Measurements from ENCODE around the gene KLHL21. TPM values are rescaled to one million over a fixed set of nuclear protein-coding genes. Genes with fewer than 3 reads are reported as not detected.

KLHL21 gene
- total RNA-seq, 1 donor from 2014 or later, result 32.3 TPM

- DNase-seq (ENCODE audit: low spot score), result no peak
Measured at GRCh38 chr1:6554907-6555778, 47.5 kb downstream of the KLHL21 start, which contains the start of gene TAS1R1. Gene TAS1R1, plus strand, starts transcription at chr1:6555307. Its CDS starts 67 bp downstream, at chr1:6555374.

GRCh38 chr1:6554031-6554906 is 48.4 kb downstream of the KLHL21 start, which contains the start of gene NOL9:
Gene NOL9, minus strand, starts transcription at chr1:6554513. Its CDS starts 11 bp downstream, at chr1:6554502.
- DNase-seq (ENCODE audit: low spot score), result peak; percentile 95

- DNase-seq (ENCODE audit: low spot score), result no peak
Measured at GRCh38 chr1:6547301-6547700, 55.4 kb downstream of the KLHL21 start.

- no peak for DNase-seq (ENCODE audit: low spot score)
Measured at GRCh38 chr1:6546326-6546725, 56.3 kb downstream of the KLHL21 start.

DNA sequence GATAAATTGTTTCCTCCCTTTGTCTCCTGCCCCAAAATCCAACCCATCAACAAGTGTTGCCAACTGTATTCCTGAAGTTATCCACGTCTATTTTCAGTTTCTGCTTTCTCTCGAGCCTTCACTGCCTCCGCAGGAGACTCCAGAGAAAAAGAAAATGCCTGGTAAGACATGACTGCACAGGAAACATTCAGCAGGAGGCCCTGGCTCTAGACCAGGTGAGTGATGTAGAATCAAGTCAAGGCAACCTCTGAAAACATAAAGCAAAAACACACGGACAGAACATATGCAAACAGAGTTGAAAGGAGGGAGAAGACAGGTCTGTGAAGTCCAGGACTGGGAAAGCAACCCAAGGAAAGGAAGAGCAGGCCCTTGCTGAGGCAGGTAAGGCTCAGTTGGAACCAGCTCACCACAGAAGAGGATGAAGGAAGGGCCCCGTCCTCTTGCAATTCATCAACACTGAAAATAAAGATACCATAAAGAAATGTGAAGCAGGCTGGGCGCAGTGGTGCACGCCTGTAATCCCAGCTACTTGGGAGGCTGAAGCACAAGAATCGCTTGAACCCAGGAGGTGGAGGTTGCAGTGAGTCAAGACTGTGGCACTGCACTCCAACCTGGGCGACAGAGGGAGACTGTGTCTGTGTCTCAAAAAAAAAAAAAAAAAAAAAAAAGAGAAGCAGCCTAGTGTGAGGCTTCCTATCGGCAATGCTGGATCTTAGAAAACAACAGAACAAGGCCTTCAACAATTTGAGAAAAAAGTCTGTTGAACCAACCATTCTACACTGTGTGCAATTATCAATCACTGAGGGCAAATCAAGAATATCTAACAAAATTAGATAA is 57.2 kb downstream of the KLHL21 start:
- no peak for DNase-seq (ENCODE audit: low spot score)

DNA sequence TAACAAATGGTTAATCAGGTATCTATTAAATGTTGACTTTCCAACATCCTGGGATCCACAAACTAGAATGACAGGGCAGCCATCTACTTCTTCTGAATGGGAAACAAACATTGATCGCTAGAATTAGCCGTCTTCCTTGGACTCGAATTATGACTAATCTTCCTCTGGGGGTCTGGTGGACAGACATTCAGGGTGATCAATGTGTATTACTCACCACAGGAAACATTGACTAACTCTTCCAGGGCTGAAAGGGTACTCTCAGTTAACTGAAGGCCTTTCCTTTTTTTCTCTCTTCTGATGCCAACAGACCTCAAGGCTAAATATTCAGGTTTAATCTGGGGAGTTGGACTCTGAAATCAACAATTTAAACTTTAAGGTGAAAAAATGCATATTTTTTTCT is 57.8 kb downstream of the KLHL21 start:
- DNase-seq (ENCODE audit: low spot score), result no peak

Other genes starting within 250 kb of the KLHL21 start
- gene ACOT7, start 209.1 kb downstream of the KLHL21 start, total RNA-seq (ENCODE audit: insufficient read depth, low replicate concordance), result 7.5 TPM
- gene HES2, start 182.9 kb downstream of the KLHL21 start, total RNA-seq (ENCODE audit: insufficient read depth, low replicate concordance), result 0.24 TPM
- gene ESPN, start 178.1 kb downstream of the KLHL21 start, total RNA-seq (ENCODE audit: insufficient read depth, low replicate concordance), result 0.24 TPM
- 21.4 TPM for gene TNFRSF25, start 136.7 kb downstream of the KLHL21 start, total RNA-seq (ENCODE audit: insufficient read depth, low replicate concordance)
- gene PLEKHG5, start 111.2 kb downstream of the KLHL21 start, total RNA-seq (ENCODE audit: insufficient read depth, low replicate concordance), result 17.1 TPM
- gene NOL9, start 48.4 kb downstream of the KLHL21 start, total RNA-seq (ENCODE audit: insufficient read depth, low replicate concordance), result 43.1 TPM
- not detected for gene TAS1R1, start 47.6 kb downstream of the KLHL21 start, total RNA-seq (ENCODE audit: insufficient read depth, low replicate concordance)
- 24.1 TPM for gene ZBTB48, start 22.9 kb downstream of the KLHL21 start, total RNA-seq (ENCODE audit: insufficient read depth, low replicate concordance)
- 20.9 TPM for gene PHF13, start 10.9 kb upstream of the KLHL21 start, total RNA-seq (ENCODE audit: insufficient read depth, low replicate concordance)
- gene THAP3, start 22.0 kb upstream of the KLHL21 start, total RNA-seq (ENCODE audit: insufficient read depth, low replicate concordance), result 17.1 TPM
- gene DNAJC11, start 98.9 kb upstream of the KLHL21 start, total RNA-seq (ENCODE audit: insufficient read depth, low replicate concordance), result 14.4 TPM
- 29.6 TPM for gene CAMTA1, start 182.6 kb upstream of the KLHL21 start, total RNA-seq (ENCODE audit: insufficient read depth, low replicate concordance)